Aorta (tissue), 5 donors: ENCODE data around the gene ANAPC2. TPM values are rescaled to one million over a fixed set of nuclear protein-coding genes. Genes with fewer than 3 reads are reported as not detected.

Source experiments
- ATAC-seq: fragments of 200-7000 bp; cut with Tn5 transposase; one replicate; pipeline ENCODE4 v1.9.1; 2022; ENCODE audit warnings: moderate library complexity; ENCODE audit not compliant: low FRiP score
- DNase-seq, 2 donors: peaks; one replicate each; pipeline ENCODE4 v3.0.0-alpha.2; 2020
- H3K27ac ChIP-seq, 2 donors: one replicate each; pipeline ENCODE4 v1.5.1; 2013; ENCODE audit warnings: low read length in 2 of 2, mild to moderate bottlenecking in 2 of 2, moderate library complexity in 2 of 2, control low read depth in 1 of 2, inconsistent platforms in 1 of 2, low read depth in 1 of 2
- H3K27me3 ChIP-seq, 2 donors: one replicate each; pipeline ENCODE4 v1.6.1; 2013; ENCODE audit warnings: control low read depth in 1 of 2, low read length in 1 of 2, mild to moderate bottlenecking in 1 of 2, moderate library complexity in 1 of 2; ENCODE audit not compliant: insufficient read depth in 2 of 2, control insufficient read depth in 1 of 2
- H3K36me3 ChIP-seq, 2 donors: one replicate each; pipeline ENCODE4 v1.6.1; 2013; ENCODE audit warnings: control low read depth in 1 of 2, low read length in 1 of 2, mild to moderate bottlenecking in 1 of 2; ENCODE audit not compliant: insufficient read depth in 2 of 2, control insufficient read depth in 1 of 2
- H3K4me1 ChIP-seq, 2 donors: one replicate each; pipeline ENCODE4 v1.6.1; 2013; ENCODE audit warnings: low read length in 2 of 2, control low read depth in 1 of 2, mild to moderate bottlenecking in 1 of 2, moderate library complexity in 1 of 2; ENCODE audit not compliant: insufficient read depth in 2 of 2, control insufficient read depth in 1 of 2
- H3K4me3 ChIP-seq, 2 donors: one replicate each; pipeline ENCODE4 v1.5.1; 2013; ENCODE audit warnings: low read length in 2 of 2, control low read depth in 1 of 2, mild to moderate bottlenecking in 1 of 2
- H3K9me3 ChIP-seq: one replicate; pipeline ENCODE4 v1.6.1; 2013; ENCODE audit warnings: mild to moderate bottlenecking, low read length; ENCODE audit not compliant: control insufficient read depth
- WGBS, 2 donors: extraction: QIAGEN DNeasy Blood & Tissue Kit; methylation state at CpG; one replicate each; pipeline ENCODE4 v1.1.7; 2013; 5-methylcytosine and 5-hydroxymethylcytosine counted together
- intact Hi-C, 2 donors: fragments of 100-400 bp; cut with DNase I; formaldehyde crosslinking; loops; one replicate each; pipeline versions ENCODE4 v1.14.2 to v1.15.0; 2022
- polyA plus RNA-seq, 2 donors: library from polyadenylated mRNA; stranded (reverse); fragments of 200-250 nt; gene quantifications; one replicate each; pipeline ENCODE4 v1.2.3, GENCODE V29; 2013
- total RNA-seq, 2 donors: library from RNA; stranded (reverse); fragmentation: NEBNext Ultra II Directional; extraction: Animal tissue kit (Norgen Biotek cat#: 25700); gene quantifications; one replicate each; pipeline ENCODE4 v1.2.1, GENCODE V29; 2021
- donor health status: healthy with polysubstance abuse.
- donor health status: Bipolar disorder and iron deficiency.
- donor health status: DM: no; HTN: no; CAD: no.
- donor health status: DM: no; HTN: no; CAD: no.
- donor health status: DM: yes; HTN: yes; CAD: no.

The ANAPC2 gene
- total and polyA plus RNA-seq, 4 donors: 13.3 to 84.5 (median 46.4) TPM

- 83 to 87% methylated on average over 15 to 19 of the region's 19 CpGs for WGBS, 2 donors
- intact Hi-C loops: no loop called here
- Histone ChIP-seq H3K4me1 (peaks cover 1 to 3% of the 10 kb centered on the region in 2 donors), H3K27ac (no peak overlapping the region), H3K27me3 (no peaks in the 10 kb centered on the region), H3K4me3 (no peak overlapping the region), H3K36me3 (no peaks in the 10 kb centered on the region), H3K9me3 (no peaks in the 10 kb centered on the region)
- no peak for DNase-seq
- no peak for ATAC-seq
These were observed 9.9 kb upstream of the ANAPC2 start for GRCh38 chr9:137198051-137198901.

DNA sequence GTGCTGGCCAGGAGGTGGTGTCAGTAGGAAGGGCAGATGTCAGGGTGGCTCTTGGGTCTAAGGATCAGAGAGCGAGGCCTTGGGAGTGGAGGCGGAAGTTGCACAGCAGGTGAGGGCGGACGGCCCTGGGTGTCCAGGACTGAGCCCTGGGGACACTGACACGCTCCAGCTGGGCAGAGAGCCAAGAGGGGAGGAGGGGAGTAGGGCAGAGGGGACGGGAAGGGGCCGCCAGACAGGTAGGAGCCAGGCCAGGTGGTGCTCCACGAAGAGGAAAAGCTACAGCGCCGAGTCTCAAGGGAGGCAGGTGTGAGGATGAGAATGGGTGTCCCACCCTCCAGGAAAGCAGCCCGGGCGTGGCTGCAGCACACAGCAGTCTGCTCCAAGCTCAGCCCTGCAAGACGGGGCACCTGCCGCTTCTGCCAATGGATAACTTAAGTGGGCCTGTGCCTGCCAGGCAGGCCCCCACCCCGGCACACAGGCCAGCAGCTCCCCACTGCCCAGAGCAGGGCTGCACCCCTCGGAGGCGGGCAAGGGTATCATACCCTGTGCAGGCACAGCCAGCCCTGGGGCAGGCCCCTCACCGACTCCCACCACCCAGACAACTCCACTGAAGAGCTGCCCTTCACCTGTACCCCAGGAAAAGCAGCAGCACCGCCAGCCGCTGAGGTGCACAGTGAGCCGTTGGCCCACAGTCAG is 7.3 kb upstream of the ANAPC2 start:
- no peaks in the 10 kb centered on the region for H3K9me3 ChIP-seq
- no peaks in the 10 kb centered on the region for H3K36me3 ChIP-seq
- no peaks in the 10 kb centered on the region for H3K27me3 ChIP-seq
- DNase-seq (no peak), ATAC-seq (no peak)
- 88 to 89% methylated on average over 18 to 21 of the region's 21 CpGs for WGBS, 2 donors
- H3K4me3 ChIP-seq: no peak overlapping the region
- H3K4me1 ChIP-seq: peaks cover 0 to 3% of the 10 kb centered on the region in 2 donors
- no peak overlapping the region for H3K27ac ChIP-seq
- intact Hi-C loops: no loop called here

DNA sequence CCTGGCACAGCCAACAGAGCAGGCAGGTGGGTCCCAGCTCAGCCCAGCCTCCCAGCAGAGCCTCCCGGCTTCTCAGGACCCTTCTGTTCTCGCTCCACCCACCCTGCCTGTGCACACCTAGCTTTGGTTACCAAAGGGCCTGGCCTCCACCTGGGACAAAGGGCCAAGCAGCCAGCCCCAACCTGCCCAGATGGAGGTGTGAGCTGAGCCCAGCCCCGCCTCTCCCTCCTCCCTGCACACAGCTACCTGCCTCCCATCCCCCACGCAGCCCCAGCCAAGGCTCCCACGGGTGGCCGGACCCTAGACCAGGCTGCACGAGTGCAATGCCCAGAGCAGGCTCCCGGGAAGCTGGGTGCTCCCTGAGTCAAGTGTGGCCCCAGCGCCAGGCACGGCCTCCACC is 6.5 kb upstream of the ANAPC2 start:
- H3K4me3 ChIP-seq: no peak overlapping the region
- H3K27me3 ChIP-seq: no peaks in the 10 kb centered on the region
- H3K36me3 ChIP-seq: no peaks in the 10 kb centered on the region
- H3K9me3 ChIP-seq: no peaks in the 10 kb centered on the region
- H3K27ac ChIP-seq: no peak overlapping the region
- 72 to 81% methylated on average over 7 to 10 of the region's 10 CpGs for WGBS, 2 donors
- no peak for DNase-seq
- H3K4me1 ChIP-seq: peaks cover 0 to 3% of the 10 kb centered on the region in 2 donors
- intact Hi-C loops: no loop called here
- ATAC-seq: no peak

GRCh38 chr9:137194388-137194787 is 6.0 kb upstream of the ANAPC2 start:
- WGBS, 2 donors: 58 to 63% methylated on average over 15 to 16 of the region's 16 CpGs

DNA sequence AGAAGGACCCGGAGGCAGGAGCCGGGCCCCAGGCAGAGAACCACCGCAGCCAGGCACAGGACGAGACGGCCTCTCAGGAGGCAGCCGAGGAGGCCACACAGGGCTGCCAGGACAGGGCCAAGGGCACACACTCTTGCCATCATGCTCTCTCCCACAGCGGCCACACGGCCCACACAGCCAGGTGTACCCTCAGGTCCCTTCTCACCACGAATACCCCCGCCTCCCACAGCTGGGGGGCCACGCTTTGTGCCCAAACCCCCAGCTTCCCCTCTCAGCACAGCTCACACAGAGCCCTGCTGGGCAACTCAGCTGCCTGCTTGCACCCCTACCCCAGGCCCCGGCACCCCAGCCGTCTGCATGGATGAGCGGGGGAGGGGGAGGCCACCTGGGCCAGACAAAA is 5.4 kb upstream of the ANAPC2 start:
- no peaks in the 10 kb centered on the region for H3K4me1 ChIP-seq
- ATAC-seq: no peak
- WGBS, 2 donors: 81 to 83% methylated on average over 13 to 14 of the region's 14 CpGs

More at GRCh38 chr9:137194388-137194787, 6.0 kb upstream of the ANAPC2 start:
- Histone ChIP-seq H3K36me3 (no peaks in the 10 kb centered on the region), H3K27ac (no peak overlapping the region), H3K4me3 (no peak overlapping the region), H3K4me1 (no peaks in the 10 kb centered on the region), H3K27me3 (no peaks in the 10 kb centered on the region), H3K9me3 (no peaks in the 10 kb centered on the region)
- intact Hi-C loops: no loop called here
- ATAC-seq (no peak), DNase-seq (no peak)

DNA sequence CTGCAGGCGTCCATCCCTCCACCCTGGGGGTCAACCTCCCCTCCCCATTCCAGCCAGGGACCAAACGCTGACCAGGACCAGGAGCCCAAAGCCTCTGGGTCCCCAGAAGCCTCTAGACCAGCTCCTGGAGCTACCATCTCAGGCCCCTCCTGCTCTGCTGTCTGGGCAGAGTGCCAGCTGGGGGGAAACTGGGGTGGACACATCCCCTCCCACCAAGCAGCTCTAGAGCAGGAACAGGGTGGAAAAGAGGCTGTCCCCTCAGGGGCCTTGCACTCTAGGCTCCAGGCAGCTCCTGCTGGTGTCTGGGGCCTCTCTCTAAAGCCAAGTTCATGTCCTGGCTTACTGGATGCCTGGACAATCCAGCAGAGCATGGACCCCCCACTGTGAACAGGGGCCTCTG is 4.5 kb upstream of the ANAPC2 start:
- no peak for ATAC-seq
- Histone ChIP-seq H3K36me3 (no peaks in the 10 kb centered on the region), H3K4me1 (no peaks in the 10 kb centered on the region), H3K4me3 (no peak overlapping the region), H3K27ac (no peak overlapping the region), H3K27me3 (no peaks in the 10 kb centered on the region), H3K9me3 (no peaks in the 10 kb centered on the region)
- intact Hi-C loops: no loop called here
- no peak for DNase-seq
- 78 to 89% methylated on average over 2 of the region's 2 CpGs for WGBS, 2 donors

More for the DNA sequence above, 5.4 kb upstream of the ANAPC2 start:
- Histone ChIP-seq H3K9me3 (no peaks in the 10 kb centered on the region), H3K27ac (no peak overlapping the region), H3K36me3 (no peaks in the 10 kb centered on the region), H3K27me3 (no peaks in the 10 kb centered on the region), H3K4me3 (no peak overlapping the region)
- intact Hi-C loops: no loop called here
- no peak for DNase-seq

DNA sequence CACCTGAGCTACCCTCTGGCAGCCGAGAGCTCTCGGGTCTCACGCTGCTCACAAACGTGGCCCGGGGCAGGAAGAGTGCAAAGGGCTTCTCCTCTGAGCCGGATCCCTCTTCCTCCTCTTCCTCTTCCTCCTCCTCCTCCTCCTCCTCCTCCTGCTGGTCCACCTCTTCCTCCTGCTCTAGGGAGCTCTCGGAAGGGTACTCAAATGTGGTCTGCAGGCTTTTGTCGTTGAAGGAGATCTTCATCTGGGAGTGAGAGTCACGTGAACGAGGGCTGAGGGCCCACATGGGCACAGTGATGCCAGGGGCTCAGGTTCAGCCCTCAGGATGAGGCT is 4.1 kb upstream of the ANAPC2 start:
- DNase-seq (no peak), ATAC-seq (no peak)
- Histone ChIP-seq H3K27ac (no peak overlapping the region), H3K4me3 (no peak overlapping the region), H3K9me3 (no peaks in the 10 kb centered on the region), H3K27me3 (no peaks in the 10 kb centered on the region), H3K36me3 (no peaks in the 10 kb centered on the region), H3K4me1 (no peaks in the 10 kb centered on the region)
- 86 to 91% methylated on average over 10 of the region's 10 CpGs for WGBS, 2 donors
- intact Hi-C loops: no loop called here

DNA sequence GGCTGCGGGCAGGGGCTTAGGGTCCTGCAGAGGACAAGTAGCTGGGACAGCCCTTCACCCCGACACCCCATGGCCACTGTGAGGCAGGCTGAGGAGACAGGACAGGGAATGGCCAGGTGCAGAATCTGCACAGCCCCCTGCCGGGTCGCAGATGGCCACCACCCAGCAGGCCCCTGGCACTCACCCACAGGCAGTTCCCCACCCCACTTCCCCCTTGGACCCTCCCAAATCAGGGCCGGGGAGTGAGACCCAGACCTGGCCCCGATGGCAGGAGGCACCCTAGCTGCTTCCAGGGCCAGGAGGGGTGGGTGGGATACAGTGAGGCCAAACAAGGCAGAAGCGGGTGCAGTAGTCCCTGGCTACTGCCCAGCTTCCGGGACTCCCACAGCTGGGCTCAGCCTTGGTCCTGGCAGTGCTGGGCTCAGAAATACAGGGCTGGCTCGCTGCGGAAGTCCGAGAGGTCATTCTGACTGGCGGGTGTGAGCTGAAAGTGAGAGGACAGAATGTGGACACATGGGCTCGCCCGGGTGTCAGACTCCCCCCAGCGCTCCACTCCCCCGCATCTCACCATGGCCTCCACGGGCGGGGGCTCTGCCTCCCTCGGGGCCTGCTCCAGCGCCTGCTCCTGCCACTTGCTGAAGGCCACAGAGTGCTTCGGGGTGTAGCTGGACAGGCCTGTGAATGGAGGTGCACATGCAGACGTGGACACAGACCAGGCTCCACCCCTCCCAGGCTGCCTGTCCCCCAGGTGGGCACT is 3.5 kb upstream of the ANAPC2 start:
- DNase-seq (no peak), ATAC-seq (no peak)
- WGBS, 2 donors: 85 to 87% methylated on average over 20 to 22 of the region's 22 CpGs
- H3K4me1 ChIP-seq: no peaks in the 10 kb centered on the region
- no peak overlapping the region for H3K27ac ChIP-seq
- no peaks in the 10 kb centered on the region for H3K36me3 ChIP-seq
- intact Hi-C loops: no loop called here
- H3K4me3 ChIP-seq: no peak overlapping the region
- H3K27me3 ChIP-seq: no peaks in the 10 kb centered on the region
- no peaks in the 10 kb centered on the region for H3K9me3 ChIP-seq
